ENCODE data around the gene ARNT2.

GRCh38 chr15:80459380-80459779 lies 55.2 kb downstream of the ARNT2 start:
- TF ChIP-seq CTCF (IDR thresholded peaks at IDR 0.05) (no peak), POLR2A (IDR thresholded peaks at IDR 0.05) (no peak)
